DND-41 (cell line): ENCODE data around the gene SRRM1.

Experiments
- EZH2 ChIP-seq: IDR thresholded peaks from 3 replicates; pipeline ENCODE4 v1.6.1; 2012; ENCODE audit warnings: borderline replicate concordance, low read depth, mild to moderate bottlenecking, moderate library complexity, low read length, inconsistent platforms; ENCODE audit not compliant: severe bottlenecking
- TF ChIP-seq, protein P1 (sequence below): IDR thresholded peaks from 2 replicates; pipeline ENCODE4 v1.5.1; 2012; ENCODE audit warnings: borderline replicate concordance, low read length, moderate library complexity, mild to moderate bottlenecking; ENCODE audit not compliant: poor library complexity, severe bottlenecking; ENCODE audit errors: extremely low read depth

DNA sequence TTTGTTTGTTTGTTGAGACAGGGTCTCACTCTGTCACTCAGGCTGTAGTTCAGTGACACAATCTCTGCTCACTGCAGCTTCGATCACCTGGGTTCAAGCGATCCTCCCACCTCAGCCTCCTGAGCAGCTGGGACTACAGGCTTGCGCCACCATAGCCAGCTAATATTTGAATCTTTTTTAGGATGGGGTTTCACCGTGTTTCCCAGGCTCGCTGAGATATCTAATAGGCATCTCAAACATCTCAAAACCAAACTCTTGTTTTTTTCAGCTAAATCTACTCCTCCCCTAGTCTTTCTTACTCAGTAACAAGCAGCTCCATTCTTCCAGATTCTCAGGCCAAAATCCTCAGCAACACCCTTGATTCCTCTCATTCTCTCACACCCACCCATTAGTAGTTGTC, 22.0 kb upstream of the SRRM1 start:
- TF ChIP-seq, protein P1, sequence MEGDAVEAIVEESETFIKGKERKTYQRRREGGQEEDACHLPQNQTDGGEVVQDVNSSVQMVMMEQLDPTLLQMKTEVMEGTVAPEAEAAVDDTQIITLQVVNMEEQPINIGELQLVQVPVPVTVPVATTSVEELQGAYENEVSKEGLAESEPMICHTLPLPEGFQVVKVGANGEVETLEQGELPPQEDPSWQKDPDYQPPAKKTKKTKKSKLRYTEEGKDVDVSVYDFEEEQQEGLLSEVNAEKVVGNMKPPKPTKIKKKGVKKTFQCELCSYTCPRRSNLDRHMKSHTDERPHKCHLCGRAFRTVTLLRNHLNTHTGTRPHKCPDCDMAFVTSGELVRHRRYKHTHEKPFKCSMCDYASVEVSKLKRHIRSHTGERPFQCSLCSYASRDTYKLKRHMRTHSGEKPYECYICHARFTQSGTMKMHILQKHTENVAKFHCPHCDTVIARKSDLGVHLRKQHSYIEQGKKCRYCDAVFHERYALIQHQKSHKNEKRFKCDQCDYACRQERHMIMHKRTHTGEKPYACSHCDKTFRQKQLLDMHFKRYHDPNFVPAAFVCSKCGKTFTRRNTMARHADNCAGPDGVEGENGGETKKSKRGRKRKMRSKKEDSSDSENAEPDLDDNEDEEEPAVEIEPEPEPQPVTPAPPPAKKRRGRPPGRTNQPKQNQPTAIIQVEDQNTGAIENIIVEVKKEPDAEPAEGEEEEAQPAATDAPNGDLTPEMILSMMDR: no peak
- no peak for TF ChIP-seq EZH2
